ENCODE measurements around the gene ALPL.

- TF ChIP-seq POLR2A (IDR thresholded peaks at IDR 0.05): no peak
- TF ChIP-seq CTCF (IDR thresholded peaks at IDR 0.05): no peak
Measured at GRCh38 chr1:21510113-21510493, 880 bp downstream of the ALPL start.

Measured in uterus (tissue), 2 donors.